HepG2 (cell line): Measurements from ENCODE around the gene RBM19. TPM values are rescaled to one million over a fixed set of nuclear protein-coding genes. Genes with fewer than 3 reads are reported as not detected.

Experiments
- ATAC-seq: fragments of 200-7000 bp; cut with Tn5 transposase; 3 replicates; pipeline ENCODE4 v1.9.1; 2020; ENCODE audit warnings: mild to moderate bottlenecking, moderate library complexity
- BruUV-seq: library from RNA; stranded (reverse); fragments of 400-500 nt; replicated peaks from 2 replicates; lab custom pipeline; 2021; lab: Mats Ljungman, UMichigan
- CTCF ChIA-PET: fragments of 300-600 bp; formaldehyde crosslinking; extraction: SDS; loops from one replicate; lab custom pipeline; 2021; ENCODE audit warnings: low total read pairs, inconsistent platforms, low intra/inter-chr PET ratio; lab: Yijun Ruan, JAX
- POLR2A ChIA-PET: fragments of 350-600 bp; sonication (Branson Sonifier 250); formaldehyde crosslinking; loops from one replicate; lab custom pipeline; 2020; ENCODE audit warnings: antibody characterized with exemption, inconsistent platforms; lab: Yijun Ruan, JAX
- DNase-seq: peaks from one replicate; pipeline ENCODE4 v3.0.0-alpha.2; 2015; ENCODE audit warnings: low spot score
- FAIRE-seq: peaks from 3 replicates; lab custom pipeline; 2011; peaks lifted over from hg19 to GRCh38; lab: Jason Lieb, UNC
- H2AFZ ChIP-seq: one replicate; pipeline ENCODE4 v1.6.1; 2011; ENCODE audit warnings: low read length, inconsistent platforms
- H3K27ac ChIP-seq: fragments of 300-600 bp; 3 replicates; pipeline ENCODE4 v1.8.0; 2011; ENCODE audit warnings: mixed run types, mild to moderate bottlenecking, mixed read lengths, low read length, inconsistent platforms; ENCODE audit not compliant: insufficient read depth; ENCODE audit errors: extremely low read length
- H3K27me3 ChIP-seq, 2 experiments: fragments of 200-600 bp in 1 of 2; 2 replicates in 1 of 2; 3 replicates in 1 of 2; pipeline versions ENCODE4 v1.6.0 to v1.8.0; 2011; ENCODE audit warnings: low read length in 2 of 2, mild to moderate bottlenecking in 2 of 2, moderate library complexity in 2 of 2, inconsistent platforms in 1 of 2; ENCODE audit not compliant: insufficient read depth in 2 of 2, control insufficient read depth in 1 of 2
- H3K36me3 ChIP-seq, 2 experiments: fragments of 200-600 bp in 1 of 2; replicated peaks in 1 of 2; 2 replicates in 1 of 2; 3 replicates in 1 of 2; pipeline versions ENCODE4 v1.5.1 to v1.8.0; 2011; ENCODE audit warnings: low read length in 2 of 2, inconsistent platforms in 1 of 2; ENCODE audit not compliant: insufficient read depth in 2 of 2, control insufficient read depth in 1 of 2
- H3K4me1 ChIP-seq: 2 replicates; pipeline ENCODE4 v1.5.1; 2012; ENCODE audit warnings: low read length, inconsistent platforms; ENCODE audit not compliant: insufficient read depth
- H3K4me2 ChIP-seq: 2 replicates; pipeline ENCODE4 v1.6.0; 2011; ENCODE audit warnings: low read depth, low read length, inconsistent platforms
- H3K4me3 ChIP-seq, 3 experiments: fragments of 200-600 bp in 1 of 3; sonication (generic), shearing (Covaris generic) in 1 of 3; replicated peaks in 1 of 3; 2 replicates each; pipeline ENCODE4 v1.5.1; 2011 to 2016; ENCODE audit warnings: low read length in 3 of 3, inconsistent platforms in 2 of 3, low read depth in 2 of 3, mild to moderate bottlenecking in 2 of 3, control low read depth in 1 of 3, mixed read lengths in 1 of 3; ENCODE audit not compliant: insufficient read depth in 1 of 3
- H3K79me2 ChIP-seq: one replicate; pipeline ENCODE4 v1.6.1; 2011; ENCODE audit warnings: low read length, inconsistent platforms; ENCODE audit not compliant: insufficient read depth
- H3K9ac ChIP-seq: 2 replicates; pipeline ENCODE4 v1.6.0; 2011; ENCODE audit warnings: mild to moderate bottlenecking, low read depth, low read length, inconsistent platforms; ENCODE audit not compliant: insufficient read depth
- H3K9me3 ChIP-seq: 2 replicates; pipeline ENCODE4 v1.5.1; 2012; ENCODE audit warnings: mild to moderate bottlenecking, low read length
- H4K20me1 ChIP-seq: 2 replicates; pipeline ENCODE4 v1.6.0; 2011; ENCODE audit warnings: inconsistent platforms, mild to moderate bottlenecking, low read length, moderate library complexity; ENCODE audit not compliant: insufficient read depth
- MAFK ChIP-seq, 2 experiments: IDR thresholded peaks in 1 of 2; conservative IDR thresholded peaks in 1 of 2; 2 replicates each; pipeline ENCODE4 v1.6.1; 2011; ENCODE audit warnings: improper control_type of control experiment in 2 of 2, low read length in 2 of 2
- TCF12 ChIP-seq, 2 experiments: fragments of 450-650 bp in 1 of 2; sonication (generic) in 1 of 2; formaldehyde crosslinking in 1 of 2; IDR thresholded peaks; 2 replicates each; pipeline versions ENCODE4 v1.6.1 to v1.8.0; 2017 to 2022; ENCODE audit warnings: antibody characterized with exemption in 1 of 2, mild to moderate bottlenecking in 1 of 2, missing genetic modification reagents in 1 of 2, moderate library complexity in 1 of 2
- ZBTB1 ChIP-seq: sonication (generic); formaldehyde crosslinking; IDR thresholded peaks from 2 replicates; pipeline ENCODE4 v1.4.0; 2020; ENCODE audit warnings: missing genetic modification reagents, borderline replicate concordance
- ZNF180 ChIP-seq: sonication (generic); formaldehyde crosslinking; IDR thresholded peaks from 2 replicates; pipeline ENCODE4 v1.4.0; 2020; ENCODE audit warnings: low read depth, missing genetic modification reagents, borderline replicate concordance
- WGBS: methylation state at CpG from one replicate; pipeline ENCODE4 v1.1.6; 2017; ENCODE audit warnings: low lambda C conversion rate; 5-methylcytosine and 5-hydroxymethylcytosine counted together
- in situ Hi-C: cut with HindIII; loops from 2 replicates; pipeline ENCODE4 v1.10.0; 2017; ENCODE audit warnings: low pct_unique_long_range_greater_than_20kb; ENCODE audit not compliant: extremely low pct_ligation_motif_present
- intact Hi-C: fragments of 100-400 bp; cut with micrococcal nuclease; formaldehyde crosslinking; loops from one replicate; pipeline ENCODE4 v1.10.0; 2022; ENCODE audit not compliant: unreplicated experiment
- polyA plus RNA-seq, 8 experiments: library from polyadenylated mRNA; depleted of rRNA in 3 of 8; stranded (reverse) in 7 of 8; unstranded in 1 of 8; fragments of >200 nt; fragmentation: Illumina TruSeq in 4 of 8; extraction: Trizol in 4 of 8; gene quantifications; 2 replicates each; pipeline versions ENCODE4 v1.2.1 to v1.2.3, GENCODE V29; 2011 to 2016; ENCODE audit warnings: low read depth in 4 of 8, missing spikeins in 1 of 8, mixed read lengths in 1 of 8; ENCODE audit not compliant: insufficient read depth in 1 of 8
- total RNA-seq, 5 experiments: library from RNA; depleted of rRNA; stranded (reverse); fragments of >200 nt; fragmentation: Illumina TruSeq; extraction: Trizol; gene quantifications; 2 replicates each; pipeline ENCODE4 v1.2.3, GENCODE V29; 2016; ENCODE audit warnings: low read depth in 1 of 5
- TF ChIP-seq, protein P1 (sequence below): sonication (generic); formaldehyde crosslinking; IDR thresholded peaks from 2 replicates; pipeline ENCODE4 v1.5.0; 2020; ENCODE audit warnings: missing genetic modification reagents
- TF ChIP-seq, protein P2 (sequence below): IDR thresholded peaks from 2 replicates; pipeline ENCODE4 v1.6.1; 2018; ENCODE audit warnings: missing genetic modification reagents

The RBM19 gene
- total and polyA plus RNA-seq, 2 of the 13 experiments (the other 11 are each of a cell fraction or from before 2014, with no cell fraction given) = 19.3 to 32.2 TPM

DNA sequence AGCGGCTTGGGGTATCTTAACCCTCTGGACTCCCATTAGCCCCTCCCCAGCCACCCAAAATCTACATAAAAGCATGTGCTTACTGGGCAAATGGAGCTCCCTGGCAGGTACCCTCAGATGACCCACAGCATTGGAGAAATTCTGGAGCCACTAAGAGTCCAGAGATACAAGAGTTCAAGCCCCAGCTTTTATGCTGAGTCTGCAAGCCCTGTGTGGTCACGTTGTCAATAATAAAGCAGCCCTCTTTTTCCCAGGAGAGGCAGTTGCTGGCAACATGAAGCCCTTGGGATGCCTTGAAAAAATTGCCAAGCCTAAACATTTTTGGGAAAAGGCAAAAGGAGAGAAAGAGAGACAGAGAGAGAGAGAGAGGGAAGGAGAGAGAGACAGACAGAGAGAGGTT lies 83.4 kb downstream of the RBM19 start:
- no peak overlapping the region for H2AFZ ChIP-seq
- no peaks in the 10 kb centered on the region for H3K79me2 ChIP-seq
- in situ Hi-C loops = no loop called here
- BruUV-seq = no TSS peak
- H3K4me1 ChIP-seq = peaks cover 3% of the 10 kb centered on the region
- H3K36me3 ChIP-seq = peaks cover 0 to 25% of the 10 kb centered on the region in 2 experiments; a peak in 3 of 5 replicates
- no peak overlapping the region for H3K4me3 ChIP-seq
- no peak for FAIRE-seq
- H3K9ac ChIP-seq = no peak overlapping the region
- no peaks in the 10 kb centered on the region for H3K9me3 ChIP-seq
- H4K20me1 ChIP-seq = no peaks in the 10 kb centered on the region
- no peak overlapping the region for H3K27ac ChIP-seq
- no peak for ATAC-seq
- no peak overlapping the region for H3K4me2 ChIP-seq
- TF ChIP-seq, protein P1, sequence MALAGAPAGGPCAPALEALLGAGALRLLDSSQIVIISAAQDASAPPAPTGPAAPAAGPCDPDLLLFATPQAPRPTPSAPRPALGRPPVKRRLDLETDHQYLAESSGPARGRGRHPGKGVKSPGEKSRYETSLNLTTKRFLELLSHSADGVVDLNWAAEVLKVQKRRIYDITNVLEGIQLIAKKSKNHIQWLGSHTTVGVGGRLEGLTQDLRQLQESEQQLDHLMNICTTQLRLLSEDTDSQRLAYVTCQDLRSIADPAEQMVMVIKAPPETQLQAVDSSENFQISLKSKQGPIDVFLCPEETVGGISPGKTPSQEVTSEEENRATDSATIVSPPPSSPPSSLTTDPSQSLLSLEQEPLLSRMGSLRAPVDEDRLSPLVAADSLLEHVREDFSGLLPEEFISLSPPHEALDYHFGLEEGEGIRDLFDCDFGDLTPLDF (CRISPR knock-in tag) = no peak
- TF ChIP-seq TCF12 (IDR thresholded peaks at IDR 0.05) (no peak), TCF12 (CRISPR knock-in tag; IDR thresholded peaks at IDR 0.05) (no peak), MAFK (conservative IDR thresholded peaks at IDR 0.05 in 1 of 2, IDR thresholded peaks at IDR 0.05 in 1 of 2; ENCODE audit: low read length in 2 of 2) (peak; percentile 29 to 65; a peak in 3 of 4 replicates), ZNF180 (no peak), ZBTB1 (no peak)
- TF ChIP-seq, protein P2, sequence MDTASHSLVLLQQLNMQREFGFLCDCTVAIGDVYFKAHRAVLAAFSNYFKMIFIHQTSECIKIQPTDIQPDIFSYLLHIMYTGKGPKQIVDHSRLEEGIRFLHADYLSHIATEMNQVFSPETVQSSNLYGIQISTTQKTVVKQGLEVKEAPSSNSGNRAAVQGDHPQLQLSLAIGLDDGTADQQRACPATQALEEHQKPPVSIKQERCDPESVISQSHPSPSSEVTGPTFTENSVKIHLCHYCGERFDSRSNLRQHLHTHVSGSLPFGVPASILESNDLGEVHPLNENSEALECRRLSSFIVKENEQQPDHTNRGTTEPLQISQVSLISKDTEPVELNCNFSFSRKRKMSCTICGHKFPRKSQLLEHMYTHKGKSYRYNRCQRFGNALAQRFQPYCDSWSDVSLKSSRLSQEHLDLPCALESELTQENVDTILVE = no peak
- H3K27me3 ChIP-seq = no peaks in the 10 kb centered on the region
- WGBS = 98% methylated on average over 2 of the region's 2 CpGs
- CTCF ChIA-PET = no interaction called here
- DNase-seq = no peak
- intact Hi-C loops = no loop called here
- POLR2A ChIA-PET = no interaction called here
